Caco-2 (cell line): Measurements from ENCODE around the gene LRRC37B. TPM values are rescaled to one million over a fixed set of nuclear protein-coding genes. Genes with fewer than 3 reads are reported as not detected.
"Not testable (repeated sequence)": the region's sequence is repeated elsewhere in the genome, so short reads cannot be mapped to it uniquely, and the experiment has no call there.

Source experiments
- BruUV-seq: library from RNA; stranded (reverse); fragments of 400-500 nt; replicated peaks from 2 replicates; lab custom pipeline; 2021; lab: Mats Ljungman, UMichigan
- CTCF ChIA-PET: fragments of 300-600 bp; sonication (Branson Sonifier 250); formaldehyde crosslinking; loops from one replicate; lab custom pipeline; 2022; ENCODE audit warnings: antibody characterized with exemption; lab: Charles Lee
- POLR2A ChIA-PET: fragments of 300-600 bp; sonication (Branson Sonifier 250); formaldehyde crosslinking; loops from one replicate; lab custom pipeline; 2022; ENCODE audit warnings: antibody characterized with exemption; lab: Charles Lee
- DNase-seq, 2 experiments: peaks; one replicate each; pipeline versions ENCODE4 v3.0.0 to v3.0.0-alpha.2; 2020 to 2022
- H3K27me3 ChIP-seq: replicated peaks from 2 replicates; pipeline ENCODE4 v1.6.0; 2011; ENCODE audit warnings: low read length; ENCODE audit not compliant: control insufficient read depth, insufficient read depth
- H3K36me3 ChIP-seq: 2 replicates; pipeline ENCODE4 v1.5.1; 2011; ENCODE audit warnings: low read length; ENCODE audit not compliant: control insufficient read depth, insufficient read depth
- H3K4me1 ChIP-seq: fragments of 250-450 bp; sonication (Bioruptor Pico); 2 replicates; pipeline ENCODE4 v1.5.1; 2020; ENCODE audit warnings: mild to moderate bottlenecking
- H3K4me3 ChIP-seq: 2 replicates; pipeline ENCODE4 v1.5.1; 2011; ENCODE audit warnings: low read depth, mild to moderate bottlenecking, control low read depth, low read length
- H3K9me3 ChIP-seq: fragments of 250-450 bp; sonication (Bioruptor Pico); 2 replicates; pipeline ENCODE4 v1.5.1; 2020; ENCODE audit warnings: mild to moderate bottlenecking, moderate library complexity
- H3K27ac Mint-ChIP-seq: one replicate; pipeline ENCODE4 v1.8.0; 2022; ENCODE audit warnings: mixed read lengths; ENCODE audit not compliant: unreplicated experiment
- H3K27me3 Mint-ChIP-seq: one replicate; pipeline ENCODE4 v1.8.0; 2022; ENCODE audit warnings: mixed read lengths; ENCODE audit not compliant: insufficient read depth, unreplicated experiment
- H3K36me3 Mint-ChIP-seq: one replicate; pipeline ENCODE4 v1.8.0; 2022; ENCODE audit warnings: mild to moderate bottlenecking, mixed read lengths; ENCODE audit not compliant: insufficient read depth, unreplicated experiment
- H3K4me1 Mint-ChIP-seq: one replicate; pipeline ENCODE4 v1.8.0; 2022; ENCODE audit warnings: low read depth, mixed read lengths; ENCODE audit not compliant: unreplicated experiment
- H3K4me3 Mint-ChIP-seq: one replicate; pipeline ENCODE4 v1.8.0; 2022; ENCODE audit warnings: mild to moderate bottlenecking, moderate library complexity, mixed read lengths; ENCODE audit not compliant: unreplicated experiment
- H3K9me3 Mint-ChIP-seq: one replicate; pipeline ENCODE4 v1.8.0; 2022; ENCODE audit warnings: mixed read lengths; ENCODE audit not compliant: unreplicated experiment
- intact Hi-C: fragments of 100-400 bp; cut with micrococcal nuclease; formaldehyde crosslinking; loops from one replicate; pipeline ENCODE4 v1.10.0; 2022; ENCODE audit not compliant: unreplicated experiment
- total RNA-seq: library from RNA; stranded (reverse); gene quantifications from 2 replicates; pipeline ENCODE4 v1.2.3, GENCODE V29; 2022

Gene LRRC37B
- total RNA-seq, 1 experiment from 2014 or later: 15.4 TPM

DNA sequence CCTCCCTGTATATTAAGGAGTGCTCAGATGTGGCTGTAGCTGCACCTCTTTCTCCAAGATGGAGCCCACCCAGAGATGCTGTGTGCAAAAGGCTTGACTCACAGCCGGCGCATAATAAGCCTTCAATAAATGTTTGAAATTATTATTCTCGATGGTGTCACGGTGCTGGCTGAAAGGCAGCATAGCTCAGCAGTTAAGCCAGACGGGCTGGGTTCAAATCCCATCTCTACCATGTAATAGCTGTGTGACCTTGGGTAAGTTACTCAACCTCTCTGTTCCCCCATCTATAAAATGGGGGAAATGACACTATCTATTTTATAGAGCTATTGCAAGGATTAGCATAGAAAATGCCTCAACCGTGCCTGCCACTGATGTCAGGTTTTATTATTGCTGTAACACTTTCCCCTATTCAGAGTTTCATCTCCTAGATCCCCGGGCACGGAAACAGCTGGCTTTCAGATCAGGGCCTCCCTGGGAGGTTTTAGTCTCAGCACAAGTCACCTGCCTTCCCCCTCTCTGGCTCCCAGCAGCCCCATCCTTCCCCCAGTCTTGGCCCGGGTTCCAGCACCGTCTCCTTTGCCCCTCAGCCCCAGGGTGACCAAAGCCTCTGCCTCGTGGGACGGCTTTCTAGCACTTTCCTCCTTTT is 50.4 kb downstream of the LRRC37B start:
- H3K4me1 Mint-ChIP-seq, H3K27me3 Mint-ChIP-seq, H3K4me3 Mint-ChIP-seq, H3K27me3 ChIP-seq, H3K4me1 ChIP-seq, BruUV-seq, POLR2A ChIA-PET, H3K36me3 Mint-ChIP-seq, H3K9me3 Mint-ChIP-seq, DNase-seq, intact Hi-C loops, H3K27ac Mint-ChIP-seq, H3K36me3 ChIP-seq, H3K9me3 ChIP-seq, CTCF ChIA-PET, H3K4me3 ChIP-seq: not testable (repeated sequence)

DNA sequence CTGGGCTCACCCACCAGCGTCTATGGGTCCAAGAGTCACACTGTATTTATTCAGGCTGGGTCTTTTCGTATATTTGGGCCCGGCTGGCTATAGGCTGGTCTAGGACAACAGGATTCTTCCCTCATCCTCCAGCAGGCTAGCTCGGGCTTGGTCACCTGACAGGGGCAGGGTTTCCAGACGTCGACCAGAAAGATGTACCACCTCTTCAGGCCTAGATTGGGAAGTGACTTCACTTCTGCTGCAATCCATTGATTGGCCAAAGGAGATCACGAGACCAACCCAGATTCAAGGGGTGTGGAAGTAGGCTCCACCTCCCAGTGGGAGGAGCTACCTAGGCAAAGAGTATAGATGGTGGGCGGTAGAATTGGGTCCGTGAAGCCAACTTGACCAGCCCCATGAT is 53.5 kb downstream of the LRRC37B start:
- H3K27ac Mint-ChIP-seq, H3K9me3 ChIP-seq, H3K27me3 Mint-ChIP-seq, H3K4me1 Mint-ChIP-seq, H3K36me3 ChIP-seq, H3K4me3 Mint-ChIP-seq, intact Hi-C loops, CTCF ChIA-PET, H3K9me3 Mint-ChIP-seq, H3K36me3 Mint-ChIP-seq, H3K4me1 ChIP-seq, H3K4me3 ChIP-seq, BruUV-seq, H3K27me3 ChIP-seq: not testable (repeated sequence)
- POLR2A ChIA-PET: interaction anchor here (0.6 kb wide), 1 partner anchor 1460 kb away, joined by 8 read pairs; no protein-coding TSS in a partner anchor
- peak; percentile 34 to 53 for DNase-seq

- H3K36me3 ChIP-seq, H3K4me3 Mint-ChIP-seq, H3K4me3 ChIP-seq, H3K4me1 ChIP-seq, H3K27me3 ChIP-seq, H3K27me3 Mint-ChIP-seq, H3K4me1 Mint-ChIP-seq, H3K9me3 ChIP-seq, H3K36me3 Mint-ChIP-seq, intact Hi-C loops, BruUV-seq, CTCF ChIA-PET, H3K9me3 Mint-ChIP-seq, H3K27ac Mint-ChIP-seq, DNase-seq, POLR2A ChIA-PET: not testable (repeated sequence)
Observed at GRCh38 chr17:32061840-32062239, 54.7 kb downstream of the LRRC37B start.

- CTCF ChIA-PET, intact Hi-C loops: not testable (repeated sequence)
Observed at GRCh38 chr17:32064091-32064490, 56.9 kb downstream of the LRRC37B start.

GRCh38 chr17:32066123-32066680 is 59.0 kb downstream of the LRRC37B start:
- H3K4me3 Mint-ChIP-seq, H3K27me3 Mint-ChIP-seq, H3K36me3 ChIP-seq, CTCF ChIA-PET, H3K4me1 Mint-ChIP-seq, H3K4me1 ChIP-seq, H3K4me3 ChIP-seq, H3K27ac Mint-ChIP-seq, BruUV-seq, POLR2A ChIA-PET, DNase-seq, H3K9me3 ChIP-seq, H3K27me3 ChIP-seq, intact Hi-C loops, H3K36me3 Mint-ChIP-seq, H3K9me3 Mint-ChIP-seq: not testable (repeated sequence)

More at GRCh38 chr17:32064091-32064490, 56.9 kb downstream of the LRRC37B start:
- H3K4me3 ChIP-seq, H3K4me3 Mint-ChIP-seq, H3K9me3 Mint-ChIP-seq, H3K27me3 ChIP-seq, DNase-seq, H3K4me1 ChIP-seq, H3K27me3 Mint-ChIP-seq, H3K27ac Mint-ChIP-seq, H3K9me3 ChIP-seq, BruUV-seq, H3K4me1 Mint-ChIP-seq, POLR2A ChIA-PET, H3K36me3 ChIP-seq, H3K36me3 Mint-ChIP-seq: not testable (repeated sequence)
